ENCODE data around the gene GREM2. TPM values are rescaled to one million over a fixed set of nuclear protein-coding genes. Genes with fewer than 3 reads are reported as not detected.

The GREM2 gene
- total RNA-seq, 4 donors from 2014 or later, result 1.8 to 8.9 (median 3.3) TPM

GRCh38 chr1:240466509-240466908 is 145.4 kb downstream of the GREM2 start:
- WGBS, 2 donors (ENCODE audit: low coverage in 1 of 2), result 75 to 82% methylated on average over 3 of the region's 4 CpGs
- TF ChIP-seq POLR2AphosphoS5 (IDR thresholded peaks at IDR 0.05), result no peak
- no peak for TF ChIP-seq POLR2A (IDR thresholded peaks at IDR 0.05)
- TF ChIP-seq EP300 (IDR thresholded peaks at IDR 0.05), result no peak
- TF ChIP-seq, protein P1, sequence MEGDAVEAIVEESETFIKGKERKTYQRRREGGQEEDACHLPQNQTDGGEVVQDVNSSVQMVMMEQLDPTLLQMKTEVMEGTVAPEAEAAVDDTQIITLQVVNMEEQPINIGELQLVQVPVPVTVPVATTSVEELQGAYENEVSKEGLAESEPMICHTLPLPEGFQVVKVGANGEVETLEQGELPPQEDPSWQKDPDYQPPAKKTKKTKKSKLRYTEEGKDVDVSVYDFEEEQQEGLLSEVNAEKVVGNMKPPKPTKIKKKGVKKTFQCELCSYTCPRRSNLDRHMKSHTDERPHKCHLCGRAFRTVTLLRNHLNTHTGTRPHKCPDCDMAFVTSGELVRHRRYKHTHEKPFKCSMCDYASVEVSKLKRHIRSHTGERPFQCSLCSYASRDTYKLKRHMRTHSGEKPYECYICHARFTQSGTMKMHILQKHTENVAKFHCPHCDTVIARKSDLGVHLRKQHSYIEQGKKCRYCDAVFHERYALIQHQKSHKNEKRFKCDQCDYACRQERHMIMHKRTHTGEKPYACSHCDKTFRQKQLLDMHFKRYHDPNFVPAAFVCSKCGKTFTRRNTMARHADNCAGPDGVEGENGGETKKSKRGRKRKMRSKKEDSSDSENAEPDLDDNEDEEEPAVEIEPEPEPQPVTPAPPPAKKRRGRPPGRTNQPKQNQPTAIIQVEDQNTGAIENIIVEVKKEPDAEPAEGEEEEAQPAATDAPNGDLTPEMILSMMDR (IDR thresholded peaks at IDR 0.05), result no peak
- ATAC-seq, result no peak

GRCh38 chr1:240465531-240465940 is 146.4 kb downstream of the GREM2 start:
- ATAC-seq, result no peak
- Histone ChIP-seq H3K27ac (no peak overlapping the region), H3K4me3 (no peak overlapping the region), H3K4me1 (no peaks in the 10 kb centered on the region), H3K9me3 (no peaks in the 10 kb centered on the region), H3K27me3 (no peaks in the 10 kb centered on the region), H3K36me3 (no peaks in the 10 kb centered on the region)
- WGBS, 2 donors (ENCODE audit: low coverage in 1 of 2), result 18 to 24% methylated on average over 3 to 6 of the region's 6 CpGs
- TF ChIP-seq, protein P1 (IDR thresholded peaks at IDR 0.05), result no peak
- TF ChIP-seq POLR2AphosphoS5 (IDR thresholded peaks at IDR 0.05) (no peak), POLR2A (IDR thresholded peaks at IDR 0.05) (no peak), EP300 (IDR thresholded peaks at IDR 0.05) (no peak)

More at GRCh38 chr1:240466509-240466908, 145.4 kb downstream of the GREM2 start:
- no peak overlapping the region for H3K4me3 ChIP-seq
- no peaks in the 10 kb centered on the region for H3K36me3 ChIP-seq
- no peaks in the 10 kb centered on the region for H3K4me1 ChIP-seq
- no peak overlapping the region for H3K27ac ChIP-seq
- no peaks in the 10 kb centered on the region for H3K9me3 ChIP-seq
- H3K27me3 ChIP-seq, result no peaks in the 10 kb centered on the region

- H3K4me1 ChIP-seq, result no peaks in the 10 kb centered on the region
- no peak for ATAC-seq
- no peaks in the 10 kb centered on the region for H3K9me3 ChIP-seq
- WGBS, 2 donors (ENCODE audit: low coverage in 1 of 2), result 87 to 90% methylated on average over 2 of the region's 2 CpGs
- H3K27me3 ChIP-seq, result no peaks in the 10 kb centered on the region
- no peak overlapping the region for H3K27ac ChIP-seq
- no peak for TF ChIP-seq POLR2AphosphoS5 (IDR thresholded peaks at IDR 0.05)
- TF ChIP-seq, protein P1 (IDR thresholded peaks at IDR 0.05), result no peak
- no peak overlapping the region for H3K4me3 ChIP-seq
- no peaks in the 10 kb centered on the region for H3K36me3 ChIP-seq
Observed at GRCh38 chr1:240464099-240464498, 147.9 kb downstream of the GREM2 start.

DNA sequence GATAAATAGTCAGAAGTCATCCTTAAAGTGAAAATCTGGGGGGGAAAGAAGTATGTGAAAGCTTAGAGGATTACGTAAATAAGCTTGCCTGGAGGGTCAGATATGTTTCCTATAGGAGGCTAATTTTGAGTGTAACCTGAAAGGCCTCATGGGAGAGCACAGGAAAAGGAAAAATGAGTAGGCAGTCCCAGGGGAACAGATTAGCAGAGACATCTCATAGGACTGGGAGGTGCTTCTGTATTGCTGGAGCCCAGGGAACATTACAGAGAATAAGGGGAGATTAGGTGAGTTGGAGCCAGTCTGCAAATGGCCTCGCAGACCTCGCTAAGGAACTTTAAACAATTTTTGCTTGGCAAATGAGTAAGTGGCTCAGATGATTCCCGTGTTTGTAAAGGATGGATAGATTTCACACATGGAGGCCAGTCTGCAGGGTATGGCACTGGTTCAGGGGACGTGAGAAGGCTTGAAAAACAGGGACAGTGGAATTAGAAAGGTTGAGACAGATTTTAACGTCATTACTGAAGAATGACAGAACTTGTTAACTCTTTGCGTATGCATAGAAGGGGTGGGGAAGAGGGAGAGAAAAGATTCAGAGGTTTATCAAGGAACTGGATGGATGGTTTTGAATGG is 149.1 kb downstream of the GREM2 start:
- Histone ChIP-seq H3K9me3 (no peaks in the 10 kb centered on the region), H3K27ac (no peak overlapping the region), H3K4me3 (no peak overlapping the region), H3K36me3 (no peaks in the 10 kb centered on the region), H3K27me3 (no peaks in the 10 kb centered on the region), H3K4me1 (no peaks in the 10 kb centered on the region)
- WGBS, 2 donors (ENCODE audit: low coverage in 1 of 2), result 79 to 81% methylated on average over 3 to 7 of the region's 7 CpGs
- no peak for ATAC-seq
- TF ChIP-seq EP300 (IDR thresholded peaks at IDR 0.05), result no peak
- no peak for TF ChIP-seq POLR2A (IDR thresholded peaks at IDR 0.05)
- TF ChIP-seq POLR2AphosphoS5 (IDR thresholded peaks at IDR 0.05), result no peak
- TF ChIP-seq, protein P1 (IDR thresholded peaks at IDR 0.05), result no peak

DNA sequence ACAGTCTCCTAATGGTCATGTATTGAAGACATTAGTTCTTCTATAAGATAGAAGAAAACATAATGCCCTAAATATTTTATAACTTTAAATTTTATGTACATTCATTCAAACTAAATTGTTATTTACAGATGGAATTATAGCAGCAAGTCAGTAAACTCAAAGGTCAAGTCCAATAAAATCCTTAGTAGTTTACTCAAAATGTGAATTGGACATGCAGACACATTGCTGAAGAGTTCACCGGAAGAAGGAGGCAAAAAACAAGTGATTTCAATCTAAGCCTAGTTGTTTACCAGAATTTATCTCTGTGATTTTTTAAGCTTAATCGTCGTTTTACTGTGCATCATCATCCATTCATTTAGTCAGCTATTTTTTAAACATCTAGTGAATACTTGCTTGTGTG is 149.7 kb downstream of the GREM2 start:
- TF ChIP-seq, protein P1 (IDR thresholded peaks at IDR 0.05), result no peak
- no peak for TF ChIP-seq POLR2A (IDR thresholded peaks at IDR 0.05)
- H3K27ac ChIP-seq, result no peak overlapping the region
- no peaks in the 10 kb centered on the region for H3K36me3 ChIP-seq
- H3K4me1 ChIP-seq, result no peaks in the 10 kb centered on the region
- WGBS, 2 donors (ENCODE audit: low coverage in 1 of 2), result 75% methylated on average over 2 to 3 of the region's 3 CpGs
- H3K9me3 ChIP-seq, result no peaks in the 10 kb centered on the region
- ATAC-seq, result no peak
- no peak overlapping the region for H3K4me3 ChIP-seq
- no peaks in the 10 kb centered on the region for H3K27me3 ChIP-seq

Data from gastroesophageal sphincter (tissue), 4 donors.